GM21619 (cell line): Measurements from ENCODE around the gene ACOT11.
"Not testable (repeated sequence)": the region's sequence is repeated elsewhere in the genome, so short reads cannot be mapped to it uniquely, and the experiment has no call there.

Experiments used
- ATAC-seq: cut with Tn5 transposase; IDR thresholded peaks from one replicate; pipeline ENCODE4 v1.9.1; 2021; ENCODE audit not compliant: unreplicated experiment

ACOT11 gene

GRCh38 chr1:54547601-54548388 is at the start of gene ACOT11:
TSS of gene ACOT11 (plus strand) at chr1:54548228. CDS start at chr1:54548310, 82 bp downstream.
- ATAC-seq = no peak

GRCh38 chr1:54498383-54499096 is 49.5 kb upstream of the ACOT11 start:
- ATAC-seq = no peak

- ATAC-seq = no peak
Observed at GRCh38 chr1:54499097-54499359, 49.0 kb upstream of the ACOT11 start.

GRCh38 chr1:54499360-54500106 is 48.5 kb upstream of the ACOT11 start:
- no peak for ATAC-seq

- ATAC-seq = no peak
Observed at GRCh38 chr1:54500107-54500431, 48.0 kb upstream of the ACOT11 start.

GRCh38 chr1:54501849-54502248 is 46.2 kb upstream of the ACOT11 start:
- ATAC-seq = no peak

- ATAC-seq = no peak
Observed at GRCh38 chr1:54502342-54502741, 45.7 kb upstream of the ACOT11 start.

- ATAC-seq = no peak
Observed at GRCh38 chr1:54506594-54506993, 41.4 kb upstream of the ACOT11 start.

- no peak for ATAC-seq
Observed at GRCh38 chr1:54507033-54507870, 40.8 kb upstream of the ACOT11 start.

- ATAC-seq = no peak
Observed at GRCh38 chr1:54510715-54511270, 37.2 kb upstream of the ACOT11 start.

- not testable (repeated sequence) for ATAC-seq
Observed at GRCh38 chr1:54513921-54514580, 34.0 kb upstream of the ACOT11 start.

- no peak for ATAC-seq
Observed at GRCh38 chr1:54516249-54516920, 31.6 kb upstream of the ACOT11 start.

- no peak for ATAC-seq
Observed at GRCh38 chr1:54517496-54517895, 30.5 kb upstream of the ACOT11 start.

GRCh38 chr1:54518489-54518888 is 29.5 kb upstream of the ACOT11 start:
- ATAC-seq = no peak

- ATAC-seq = no peak
Observed at GRCh38 chr1:54519709-54520108, 28.3 kb upstream of the ACOT11 start.

- ATAC-seq = no peak
Observed at GRCh38 chr1:54520631-54521321, 27.3 kb upstream of the ACOT11 start.

- not testable (repeated sequence) for ATAC-seq
Observed at GRCh38 chr1:54526565-54526964, 21.5 kb upstream of the ACOT11 start.

- ATAC-seq = no peak
Observed at GRCh38 chr1:54528613-54529012, 19.4 kb upstream of the ACOT11 start.

GRCh38 chr1:54532033-54532432 is 16.0 kb upstream of the ACOT11 start:
- no peak for ATAC-seq
